HCT116 (cell line): Measurements from ENCODE around the gene WSB1. TPM values are rescaled to one million over a fixed set of nuclear protein-coding genes. Genes with fewer than 3 reads are reported as not detected.

Experiments used
- ATAC-seq: fragments of 200-7000 bp; cut with Tn5 transposase; 2 replicates; pipeline ENCODE4 v1.9.1; 2020; ENCODE audit warnings: mild to moderate bottlenecking, moderate library complexity
- BruUV-seq: library from RNA; stranded (reverse); fragments of 400-500 nt; replicated peaks from 2 replicates; lab custom pipeline; 2021; lab: Mats Ljungman, UMichigan
- CTCF ChIA-PET: fragments of 300-600 bp; sonication (Branson Sonifier 250); formaldehyde crosslinking; loops from one replicate; lab custom pipeline; 2021; ENCODE audit warnings: antibody characterized with exemption; lab: Charles Lee
- POLR2A ChIA-PET: fragments of 300-600, 350-600 bp; sonication (Branson Sonifier 250); formaldehyde crosslinking; loops from one replicate; lab custom pipeline; 2021; ENCODE audit warnings: antibody characterized with exemption; lab: Charles Lee
- RAD21 ChIA-PET, 2 experiments: fragments of 300-600 bp; sonication (Branson Sonifier 250); formaldehyde crosslinking; loops; one replicate each; lab custom pipeline; 2023; ENCODE audit warnings: low total read pairs in 2 of 2; ENCODE audit not compliant: uncharacterized antibody in 2 of 2, unreplicated experiment in 2 of 2, low non-redundant PET in 1 of 2; lab: Charles Lee
- DNase-seq: peaks from one replicate; pipeline ENCODE4 v3.0.0-alpha.2; 2010; ENCODE audit warnings: low read depth, low spot score
- H2AFZ ChIP-seq: fragments of 200-600 bp; shearing (Covaris generic), sonication (generic); 2 replicates; pipeline ENCODE4 v1.6.1; 2017; ENCODE audit warnings: low read depth, mixed run types, mixed read lengths, antibody characterized with exemption, low read length; ENCODE audit not compliant: poor library complexity, severe bottlenecking
- H3K27ac ChIP-seq: 2 replicates; pipeline ENCODE4 v1.5.1; 2012; ENCODE audit warnings: low read depth, low read length
- H3K27me3 ChIP-seq: fragments of 200-600 bp; sonication (generic); 2 replicates; pipeline ENCODE4 v1.6.1; 2016; ENCODE audit warnings: mixed run types, low read length, mixed read lengths; ENCODE audit not compliant: insufficient read depth
- H3K36me3 ChIP-seq, 2 experiments: fragments of 200-500 bp in 1 of 2; fragments of 200-600 bp in 1 of 2; sonication (Bioruptor generic) in 1 of 2; sonication (generic) in 1 of 2; 2 replicates each; pipeline versions ENCODE4 v1.5.1 to v1.6.1; 2014 to 2016; ENCODE audit warnings: low read length in 2 of 2, inconsistent platforms in 1 of 2, mixed read lengths in 1 of 2, mixed run types in 1 of 2; ENCODE audit not compliant: insufficient read depth in 2 of 2, control insufficient read depth in 1 of 2
- H3K4me1 ChIP-seq, 2 experiments: fragments of 200-600 bp in 1 of 2; sonication (generic) in 1 of 2; 2 replicates each; pipeline versions ENCODE4 v1.5.1 to v1.6.1; 2012 to 2017; ENCODE audit warnings: low read length in 2 of 2, inconsistent platforms in 1 of 2, mild to moderate bottlenecking in 1 of 2, mixed read lengths in 1 of 2, mixed run types in 1 of 2, moderate library complexity in 1 of 2; ENCODE audit not compliant: insufficient read depth in 2 of 2, control insufficient read depth in 1 of 2
- H3K4me2 ChIP-seq: fragments of 200-600 bp; sonication (generic); 2 replicates; pipeline ENCODE4 v1.6.1; 2017; ENCODE audit warnings: mixed run types, low read length, mixed read lengths
- H3K4me3 ChIP-seq, 2 experiments: fragments of 200-600 bp in 1 of 2; sonication (generic) in 1 of 2; replicated peaks in 1 of 2; 2 replicates each; pipeline ENCODE4 v1.5.1; 2011 to 2016; ENCODE audit warnings: low read length in 2 of 2, control low read depth in 1 of 2, low read depth in 1 of 2, mild to moderate bottlenecking in 1 of 2, mixed read lengths in 1 of 2, mixed run types in 1 of 2
- H3K79me2 ChIP-seq: fragments of 200-600 bp; sonication (generic); 2 replicates; pipeline ENCODE4 v1.6.1; 2017; ENCODE audit warnings: mild to moderate bottlenecking, mixed run types, low read length, moderate library complexity, mixed read lengths; ENCODE audit not compliant: insufficient read depth
- H3K9ac ChIP-seq: fragments of 200-600 bp; sonication (generic); 2 replicates; pipeline ENCODE4 v1.6.1; 2016; ENCODE audit warnings: low read length, mixed read lengths
- H3K9me2 ChIP-seq: fragments of 200-600 bp; sonication (generic), shearing (Covaris generic); 2 replicates; pipeline ENCODE4 v1.6.1; 2017; ENCODE audit warnings: mixed run types, mild to moderate bottlenecking, moderate library complexity; ENCODE audit not compliant: insufficient read depth
- H3K9me3 ChIP-seq, 2 experiments: fragments of 200-500 bp in 1 of 2; fragments of 200-600 bp in 1 of 2; sonication (Bioruptor generic) in 1 of 2; sonication (generic) in 1 of 2; 2 replicates each; pipeline ENCODE4 v1.6.1; 2014 to 2017; ENCODE audit warnings: low read length in 2 of 2, mixed read lengths in 2 of 2, inconsistent platforms in 1 of 2, low read depth in 1 of 2, mild to moderate bottlenecking in 1 of 2, mixed run types in 1 of 2, moderate library complexity in 1 of 2; ENCODE audit not compliant: control insufficient read depth in 1 of 2, insufficient read depth in 1 of 2
- H4K20me1 ChIP-seq: fragments of 200-600 bp; sonication (generic), shearing (Covaris generic); 2 replicates; pipeline ENCODE4 v1.6.1; 2017; ENCODE audit warnings: mixed run types, mild to moderate bottlenecking, moderate library complexity; ENCODE audit not compliant: insufficient read depth
- ELF1 ChIP-seq: IDR thresholded peaks from 2 replicates; pipeline ENCODE4 v1.6.1; 2012; ENCODE audit warnings: low read depth, borderline replicate concordance
- EZH2 ChIP-seq: fragments of 200-600 bp; sonication (generic); IDR thresholded peaks from 2 replicates; pipeline ENCODE4 v1.6.1; 2017; ENCODE audit warnings: antibody characterized with exemption, mixed run types
- FOSL1 ChIP-seq: IDR thresholded peaks from 2 replicates; pipeline ENCODE4 v1.6.1; 2012; ENCODE audit warnings: low read depth
- SRF ChIP-seq: IDR thresholded peaks from 2 replicates; pipeline ENCODE4 v1.6.1; 2012; ENCODE audit warnings: low read depth
- intact Hi-C: fragments of 100-400 bp; cut with micrococcal nuclease; formaldehyde crosslinking; loops from 2 replicates; pipeline ENCODE4 v1.10.0; 2022
- total RNA-seq: library from RNA; stranded (reverse); gene quantifications from one replicate; pipeline ENCODE4 v1.2.1, GENCODE V29; 2021; ENCODE audit not compliant: unreplicated experiment

WSB1 gene
- total RNA-seq, 1 experiment from 2014 or later: 88.0 TPM

DNA sequence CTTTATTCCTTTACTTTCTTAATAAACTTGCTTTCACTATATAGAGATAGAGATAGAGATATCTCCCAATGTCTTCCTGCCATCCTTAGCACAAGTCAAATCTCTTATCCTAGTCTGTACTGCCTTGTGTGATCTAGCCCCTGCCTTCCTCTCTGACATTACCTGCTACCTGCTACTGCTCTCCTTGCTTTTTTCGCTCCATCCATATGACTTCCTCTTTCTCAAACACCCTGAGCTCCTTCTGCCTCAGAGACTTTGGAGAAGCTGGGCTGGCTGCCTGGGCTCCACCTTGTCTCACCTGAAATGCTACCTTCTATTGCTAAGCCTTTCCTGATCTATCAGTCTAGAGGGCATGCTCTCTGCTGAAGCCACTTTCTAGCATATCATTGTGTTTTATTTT is 24.7 kb upstream of the WSB1 start:
- Histone ChIP-seq H3K36me3 (no peaks in the 10 kb centered on the region), H3K9me3 (no peaks in the 10 kb centered on the region), H3K9ac (no peak overlapping the region), H3K79me2 (no peaks in the 10 kb centered on the region), H3K4me3 (no peak overlapping the region), H3K27ac (no peak overlapping the region), H3K27me3 (no peaks in the 10 kb centered on the region), H2AFZ (no peak overlapping the region), H3K4me1 (no peaks in the 10 kb centered on the region), H3K9me2 (no peaks in the 10 kb centered on the region), H3K4me2 (no peak overlapping the region), H4K20me1 (no peaks in the 10 kb centered on the region)
- RAD21 ChIA-PET: no interaction called here
- TF ChIP-seq ELF1 (no peak), EZH2 (no peak)
- CTCF ChIA-PET: no interaction called here
- POLR2A ChIA-PET: interaction anchor here (0.6 to 1.8 kb wide), 2 partner anchors 25 to 68 kb away, joined by 3 to 4 read pairs; partner anchors contain the start of gene WSB1
- intact Hi-C loops: no loop called here
- BruUV-seq: no TSS peak
- ATAC-seq (no peak), DNase-seq (no peak)

DNA sequence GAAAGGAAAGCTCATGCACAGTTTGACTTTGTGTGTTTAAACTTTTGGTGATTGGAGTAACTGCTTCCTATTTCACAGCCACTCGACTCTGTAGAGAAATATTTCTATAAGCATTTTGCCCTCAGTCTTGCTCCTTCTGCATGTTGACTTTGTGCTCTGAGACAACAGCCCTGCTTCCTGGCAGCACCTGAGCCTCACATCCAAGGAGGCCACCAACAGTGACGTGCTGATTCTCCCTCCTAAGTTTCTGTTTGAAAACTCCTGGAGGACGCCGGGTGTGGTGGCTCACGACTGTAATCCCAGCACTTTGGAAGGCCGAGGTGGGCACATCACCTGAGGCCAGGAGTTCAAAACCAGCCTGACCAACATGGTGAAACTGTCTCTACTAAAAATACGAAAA is 23.9 kb upstream of the WSB1 start:
- H3K4me1 ChIP-seq: no peaks in the 10 kb centered on the region
- H3K9me2 ChIP-seq: no peaks in the 10 kb centered on the region
- DNase-seq (no peak), ATAC-seq (no peak)
- no peaks in the 10 kb centered on the region for H3K36me3 ChIP-seq
- no peak overlapping the region for H3K4me3 ChIP-seq
- H3K9ac ChIP-seq: no peak overlapping the region
- POLR2A ChIA-PET: interaction anchor here (1.8 kb wide), 1 partner anchor 24 kb away, joined by 4 read pairs; the partner anchor contains the start of gene WSB1
- no peak overlapping the region for H3K27ac ChIP-seq
- BruUV-seq: no TSS peak
- no peaks in the 10 kb centered on the region for H4K20me1 ChIP-seq
- no peak overlapping the region for H3K4me2 ChIP-seq
- no peaks in the 10 kb centered on the region for H3K9me3 ChIP-seq
- intact Hi-C loops: no loop called here
- TF ChIP-seq FOSL1 (no peak), SRF (no peak)
- CTCF ChIA-PET: no interaction called here
- RAD21 ChIA-PET: no interaction called here
- H3K79me2 ChIP-seq: no peaks in the 10 kb centered on the region
- H2AFZ ChIP-seq: no peak overlapping the region
- no peaks in the 10 kb centered on the region for H3K27me3 ChIP-seq
